CD4-positive, alpha-beta memory T cell (primary cell): ENCODE data around the gene TRAPPC3. TPM values are rescaled to one million over a fixed set of nuclear protein-coding genes. Genes with fewer than 3 reads are reported as not detected.

Experiments
- CTCF ChIA-PET: fragments of 350-600 bp; sonication (Branson Sonifier 250); formaldehyde crosslinking; loops from one replicate; lab custom pipeline; 2021; ENCODE audit warnings: inconsistent platforms; ENCODE audit not compliant: partially characterized antibody; lab: Charles Lee
- POLR2A ChIA-PET: fragments of 350-600 bp; sonication (Branson Sonifier 250); formaldehyde crosslinking; loops from one replicate; lab custom pipeline; 2021; ENCODE audit not compliant: partially characterized antibody; lab: Charles Lee
- DNase-seq, 5 donors: peaks; one replicate each; pipeline versions ENCODE4 v3.0.0 to v3.0.0-alpha.2; 2020 to 2022; ENCODE audit warnings: mixed read lengths in 1 of 5
- H3K27ac ChIP-seq: one replicate; pipeline ENCODE4 v1.7.0; 2013; ENCODE audit warnings: low read depth, low read length
- H3K27me3 ChIP-seq: 2 replicates; pipeline ENCODE4 v1.7.0; 2013; ENCODE audit warnings: mild to moderate bottlenecking, low read length, moderate library complexity; ENCODE audit not compliant: insufficient read depth
- H3K36me3 ChIP-seq: 2 replicates; pipeline ENCODE4 v1.7.0; 2013; ENCODE audit warnings: mild to moderate bottlenecking, low read length, moderate library complexity; ENCODE audit not compliant: insufficient read depth
- H3K4me1 ChIP-seq: 2 replicates; pipeline ENCODE4 v1.7.0; 2013; ENCODE audit warnings: mild to moderate bottlenecking, low read length, moderate library complexity; ENCODE audit not compliant: insufficient read depth
- H3K4me3 ChIP-seq, 2 donors: one replicate each; pipeline ENCODE4 v1.7.0; 2013; ENCODE audit warnings: low read length in 2 of 2, mild to moderate bottlenecking in 1 of 2
- H3K9me3 ChIP-seq, 2 donors: one replicate each; pipeline ENCODE4 v1.7.0; 2013; ENCODE audit warnings: low read length in 2 of 2, control low read depth in 1 of 2; ENCODE audit not compliant: control insufficient read depth in 1 of 2
- H3K27ac Mint-ChIP-seq, 7 donors: one replicate each; pipeline ENCODE4 v1.8.0; 2020 to 2021; ENCODE audit warnings: mixed read lengths in 7 of 7, mild to moderate bottlenecking in 6 of 7, inconsistent platforms in 3 of 7, moderate library complexity in 3 of 7
- H3K27me3 Mint-ChIP-seq, 2 donors: one replicate each; pipeline ENCODE4 v1.8.0; 2020 to 2021; ENCODE audit warnings: mixed read lengths in 2 of 2
- H3K36me3 Mint-ChIP-seq, 2 donors: one replicate each; pipeline ENCODE4 v1.8.0; 2020 to 2021; ENCODE audit warnings: mixed read lengths in 2 of 2, inconsistent platforms in 1 of 2, mild to moderate bottlenecking in 1 of 2
- H3K4me1 Mint-ChIP-seq, 4 donors: one replicate each; pipeline ENCODE4 v1.8.0; 2020 to 2021; ENCODE audit warnings: mixed read lengths in 4 of 4, mild to moderate bottlenecking in 1 of 4
- H3K4me3 Mint-ChIP-seq, 8 donors: one replicate each; pipeline ENCODE4 v1.8.0; 2020 to 2021; ENCODE audit warnings: mixed read lengths in 8 of 8, mild to moderate bottlenecking in 7 of 8, moderate library complexity in 6 of 8, inconsistent platforms in 3 of 8
- H3K9me3 Mint-ChIP-seq, 8 donors: one replicate each; pipeline ENCODE4 v1.8.0; 2020 to 2021; ENCODE audit warnings: mixed read lengths in 8 of 8, mild to moderate bottlenecking in 5 of 8, inconsistent platforms in 3 of 8, moderate library complexity in 1 of 8
- intact Hi-C: fragments of 100-400 bp; cut with micrococcal nuclease; formaldehyde crosslinking; loops from one replicate; pipeline ENCODE4 v1.15.1; 2023
- polyA plus RNA-seq, 2 donors: library from polyadenylated mRNA; unstranded; fragments of 300-500 nt; fragmentation: Illumina TruSeq; gene quantifications; one replicate each; pipeline ENCODE4 v1.2.3, GENCODE V29; 2021
- total RNA-seq, 2 experiments: library from RNA; stranded (reverse); gene quantifications; one replicate each; pipeline ENCODE4 v1.2.3, GENCODE V29; 2021

TRAPPC3 gene
- total and polyA plus RNA-seq, 4 experiments from 2014 or later = 51.8 to 190 (median 81.8) TPM

DNA sequence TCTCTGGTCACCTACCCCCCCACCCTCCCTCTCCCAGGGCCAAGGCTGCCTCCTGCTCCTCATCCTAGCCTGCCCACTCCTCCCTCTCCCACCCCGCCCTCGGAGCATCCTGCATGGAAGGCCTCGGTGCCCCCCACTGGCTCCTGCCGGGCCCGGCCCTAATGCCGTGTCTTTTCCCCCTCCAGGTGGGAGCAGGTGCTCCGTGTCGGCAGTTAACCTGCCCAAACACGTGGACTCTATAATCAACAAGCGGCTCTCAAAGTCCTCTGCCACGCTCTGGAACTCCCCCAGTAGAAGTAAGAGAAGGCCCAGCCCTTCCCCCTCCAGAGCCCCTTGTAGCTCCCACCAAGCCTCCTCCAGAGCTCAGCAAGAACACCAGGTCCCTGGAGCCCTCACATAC lies 25.4 kb upstream of the TRAPPC3 start:
- H3K4me1 Mint-ChIP-seq = peaks cover 10 to 17% (median 12%) of the 10 kb centered on the region in 4 donors
- ChIA-PET CTCF (interaction anchor here (0.9 to 1.4 kb wide), 2 partner anchors 13 to 111 kb away, joined by 3 read pairs; no protein-coding TSS in a partner anchor), POLR2A (interaction anchor here (1.0 to 3.6 kb wide), 3 partner anchors 12 to 14 kb away, joined by 3 to 20 read pairs (median 3); no protein-coding TSS in a partner anchor)
- Histone ChIP-seq H3K4me3 (no peak overlapping the region), H3K4me1 (no peaks in the 10 kb centered on the region), H3K36me3 (peaks cover 86% of the 10 kb centered on the region), H3K9me3 (no peaks in the 10 kb centered on the region), H3K27ac (peak overlapping the region; percentile 30), H3K27me3 (no peaks in the 10 kb centered on the region)
- no peak for DNase-seq
- no peaks in the 10 kb centered on the region for H3K27me3 Mint-ChIP-seq
- H3K36me3 Mint-ChIP-seq = peaks cover 29 to 67% of the 10 kb centered on the region in 2 donors
- peak overlapping the region in 1 of 7 donors; percentile 81 for H3K27ac Mint-ChIP-seq
- H3K4me3 Mint-ChIP-seq = no peak overlapping the region
- intact Hi-C loops = no loop called here
- peaks cover 0 to 1% (median 0%) of the 10 kb centered on the region in 8 donors for H3K9me3 Mint-ChIP-seq

DNA sequence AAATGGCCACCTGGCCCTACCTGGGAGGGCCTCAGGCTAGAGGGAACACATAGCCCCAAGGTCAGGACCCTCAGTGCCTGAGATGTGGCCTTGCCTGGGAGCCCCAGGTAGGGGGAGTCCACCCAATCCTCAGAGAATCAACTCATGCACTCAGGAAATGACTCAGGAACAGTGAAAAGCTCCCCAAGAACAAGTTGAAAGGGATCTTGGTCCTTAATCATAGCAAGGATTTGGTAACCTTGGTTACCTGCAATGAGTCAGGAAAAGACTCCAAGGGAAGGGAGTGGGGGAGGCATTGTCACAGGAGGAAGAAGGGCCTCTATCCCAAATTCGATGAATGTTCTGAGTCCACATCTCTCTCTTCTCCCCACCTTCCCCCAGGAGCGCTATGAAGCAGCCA lies 23.7 kb upstream of the TRAPPC3 start:
- Mint-ChIP-seq H3K27ac (peak overlapping the region in 2 of 7 donors; percentile 42 to 67), H3K9me3 (no peaks in the 10 kb centered on the region), H3K27me3 (no peaks in the 10 kb centered on the region), H3K4me3 (no peak overlapping the region), H3K4me1 (peaks cover 13 to 27% (median 18%) of the 10 kb centered on the region in 4 donors), H3K36me3 (peaks cover 29 to 68% of the 10 kb centered on the region in 2 donors)
- DNase-seq = no peak
- Histone ChIP-seq H3K4me3 (no peak overlapping the region), H3K27me3 (no peaks in the 10 kb centered on the region), H3K4me1 (no peaks in the 10 kb centered on the region), H3K36me3 (peaks cover 75% of the 10 kb centered on the region), H3K27ac (no peak overlapping the region), H3K9me3 (no peaks in the 10 kb centered on the region)
- ChIA-PET CTCF (interaction anchor here (0.8 to 2.5 kb wide), 3 partner anchors 13 to 24 kb away, joined by 3 to 6 read pairs (median 3); partner anchors contain the start of gene TRAPPC3), POLR2A (interaction anchor here (1.1 to 4.9 kb wide), 5 partner anchors 10 to 23 kb away, joined by 4 to 20 read pairs (median 10); partner anchors contain the start of genes MAP7D1 and TRAPPC3)
- intact Hi-C loops = no loop called here

DNA sequence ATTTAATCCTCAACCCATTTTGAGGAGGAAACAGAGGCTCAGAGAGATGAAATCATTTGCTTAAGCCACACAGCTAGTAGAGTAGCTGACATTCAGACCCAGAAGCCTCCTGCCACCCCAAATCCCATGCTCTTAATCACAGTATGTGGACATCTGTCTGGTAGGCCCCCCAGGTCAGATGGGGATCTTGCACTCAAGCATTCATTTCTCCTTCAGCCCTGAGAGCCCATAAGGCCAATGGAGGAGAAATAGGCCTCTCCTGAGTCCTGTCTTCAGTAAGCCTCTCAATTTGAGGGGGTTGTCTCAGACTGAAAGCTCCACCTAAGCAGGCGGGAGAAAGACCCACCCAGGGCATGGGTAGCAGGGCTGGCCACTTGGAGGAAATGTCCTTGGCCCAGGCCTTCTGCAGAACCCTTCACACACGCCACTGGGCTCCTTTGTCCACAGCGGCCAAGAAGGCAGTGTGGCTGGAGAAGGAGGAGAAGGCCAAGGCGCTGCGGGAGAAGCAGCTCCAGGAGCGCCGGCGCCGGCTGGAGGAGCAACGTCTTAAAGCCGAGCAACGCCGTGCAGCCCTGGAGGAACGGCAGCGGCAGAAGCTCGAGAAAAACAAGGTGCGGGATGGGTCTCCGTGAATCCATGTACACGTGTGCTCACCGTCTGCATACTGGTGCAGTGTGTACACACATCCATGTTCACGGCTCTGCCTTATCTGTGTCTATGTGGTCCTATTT lies 22.9 kb upstream of the TRAPPC3 start:
- H3K27me3 ChIP-seq = no peaks in the 10 kb centered on the region
- no peak overlapping the region for H3K4me3 ChIP-seq
- peaks cover 14 to 33% (median 20%) of the 10 kb centered on the region in 4 donors for H3K4me1 Mint-ChIP-seq
- H3K27ac ChIP-seq = no peak overlapping the region
- peaks cover 29 to 66% of the 10 kb centered on the region in 2 donors for H3K36me3 Mint-ChIP-seq
- no peaks in the 10 kb centered on the region for H3K27me3 Mint-ChIP-seq
- peak overlapping the region in 4 of 7 donors; percentile 42 to 74 (median 54) for H3K27ac Mint-ChIP-seq
- H3K36me3 ChIP-seq = peaks cover 73% of the 10 kb centered on the region
- ChIA-PET POLR2A (interaction anchor here (0.5 to 4.9 kb wide), 8 partner anchors 10 to 352 kb away, joined by 3 to 20 read pairs (median 8); partner anchors contain the start of genes MAP7D1 and TRAPPC3), CTCF (interaction anchor here (1.2 to 2.5 kb wide), 2 partner anchors 16 to 23 kb away, joined by 3 to 6 read pairs; partner anchors contain the start of gene TRAPPC3)
- no peak for DNase-seq
- H3K9me3 ChIP-seq = no peaks in the 10 kb centered on the region
- no peak overlapping the region for H3K4me3 Mint-ChIP-seq
- peaks cover 7% of the 10 kb centered on the region for H3K4me1 ChIP-seq
- intact Hi-C loops = no loop called here
- no peaks in the 10 kb centered on the region for H3K9me3 Mint-ChIP-seq

GRCh38 chr1:36170643-36171412 lies 21.5 kb upstream of the TRAPPC3 start:
- ChIA-PET POLR2A (interaction anchor here (0.9 to 4.9 kb wide), 5 partner anchors 8 to 52 kb away, joined by 3 to 20 read pairs (median 10); partner anchors contain the start of gene TRAPPC3), CTCF (interaction anchor here (1.4 to 5.0 kb wide), 3 partner anchors 9 to 20 kb away, joined by 6 to 26 read pairs (median 20); partner anchors contain the start of gene TRAPPC3)
- Histone ChIP-seq H3K4me1 (peaks cover 18% of the 10 kb centered on the region), H3K9me3 (no peaks in the 10 kb centered on the region), H3K36me3 (peaks cover 64% of the 10 kb centered on the region), H3K27ac (no peak overlapping the region), H3K27me3 (no peaks in the 10 kb centered on the region), H3K4me3 (no peak overlapping the region)
- Mint-ChIP-seq H3K36me3 (peaks cover 36 to 74% of the 10 kb centered on the region in 2 donors), H3K4me3 (no peak overlapping the region), H3K27ac (peak overlapping the region in 5 of 7 donors; percentile 24 to 83 (median 70)), H3K9me3 (no peaks in the 10 kb centered on the region), H3K27me3 (no peaks in the 10 kb centered on the region), H3K4me1 (peaks cover 25 to 46% (median 31%) of the 10 kb centered on the region in 4 donors)
- DNase-seq = no peak
- intact Hi-C loops = no loop called here

DNA sequence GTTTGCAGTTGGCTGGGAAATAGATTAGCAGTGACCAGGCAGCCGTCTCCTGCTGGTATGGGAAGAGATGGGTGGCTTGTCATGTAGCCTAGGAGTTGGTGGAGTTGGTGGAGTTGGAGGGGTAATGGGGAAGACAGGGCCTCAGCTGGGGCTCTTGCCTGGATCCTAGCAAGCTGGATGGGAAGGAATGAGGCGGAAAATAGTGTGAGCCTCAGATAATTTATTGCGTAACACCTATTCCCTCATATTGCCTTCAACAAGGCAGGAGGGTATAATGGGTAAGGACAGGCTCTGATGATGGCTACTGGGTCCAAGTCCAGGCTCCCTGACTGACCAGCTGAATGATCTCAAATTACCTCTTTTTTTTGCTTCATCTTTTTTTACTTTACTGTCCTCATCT lies 19.2 kb upstream of the TRAPPC3 start:
- Mint-ChIP-seq H3K4me1 (peaks cover 29 to 53% (median 41%) of the 10 kb centered on the region in 4 donors), H3K36me3 (peaks cover 34 to 62% of the 10 kb centered on the region in 2 donors), H3K9me3 (no peaks in the 10 kb centered on the region), H3K27me3 (no peaks in the 10 kb centered on the region), H3K4me3 (peak overlapping the region in 2 of 8 donors; percentile 3 to 33), H3K27ac (peak overlapping the region; percentile 53 to 94 (median 80))
- Histone ChIP-seq H3K27me3 (no peaks in the 10 kb centered on the region), H3K4me1 (peaks cover 29% of the 10 kb centered on the region), H3K27ac (peak overlapping the region; percentile 18), H3K9me3 (no peaks in the 10 kb centered on the region), H3K36me3 (peaks cover 42% of the 10 kb centered on the region), H3K4me3 (no peak overlapping the region)
- ChIA-PET CTCF (interaction anchor here (1.1 to 5.0 kb wide), 3 partner anchors 8 to 20 kb away, joined by 3 to 26 read pairs (median 20); partner anchors contain the start of gene TRAPPC3), POLR2A (interaction anchor here (1.1 to 4.9 kb wide), 2 partner anchors 13 to 18 kb away, joined by 5 to 20 read pairs; partner anchors contain the start of genes MAP7D1 and TRAPPC3)
- no peak for DNase-seq
- intact Hi-C loops = no loop called here

GRCh38 chr1:36166938-36167905 lies 17.9 kb upstream of the TRAPPC3 start:
- H3K36me3 Mint-ChIP-seq = peaks cover 34 to 59% of the 10 kb centered on the region in 2 donors
- no peaks in the 10 kb centered on the region for H3K27me3 Mint-ChIP-seq
- intact Hi-C loops = no loop called here
- Histone ChIP-seq H3K36me3 (peaks cover 29% of the 10 kb centered on the region), H3K4me1 (peaks cover 42% of the 10 kb centered on the region), H3K27me3 (no peaks in the 10 kb centered on the region), H3K4me3 (no peak overlapping the region), H3K9me3 (no peaks in the 10 kb centered on the region), H3K27ac (no peak overlapping the region)
- peak overlapping the region in 1 of 8 donors; percentile 4 for H3K4me3 Mint-ChIP-seq
- peak overlapping the region; percentile 50 to 90 (median 87) for H3K27ac Mint-ChIP-seq
- no peaks in the 10 kb centered on the region for H3K9me3 Mint-ChIP-seq
- POLR2A ChIA-PET = interaction anchor here (0.6 to 3.2 kb wide), 4 partner anchors 11 to 20 kb away, joined by 3 to 18 read pairs (median 10); partner anchors contain the start of gene MAP7D1
- CTCF ChIA-PET = interaction anchor here (1.1 to 5.0 kb wide), 4 partner anchors 16 to 154 kb away, joined by 3 to 40 read pairs (median 16); partner anchors contain the start of gene TRAPPC3
- peaks cover 39 to 66% (median 50%) of the 10 kb centered on the region in 4 donors for H3K4me1 Mint-ChIP-seq
- DNase-seq = no peak
